DLD1 (cell line): Measurements from ENCODE around the gene RPS6KA5.

Experiments
- in situ Hi-C: cut with HindIII; loops from 2 replicates; pipeline ENCODE4 v1.10.0; 2017; ENCODE audit warnings: low sequenced_read_pairs

The RPS6KA5 gene

DNA sequence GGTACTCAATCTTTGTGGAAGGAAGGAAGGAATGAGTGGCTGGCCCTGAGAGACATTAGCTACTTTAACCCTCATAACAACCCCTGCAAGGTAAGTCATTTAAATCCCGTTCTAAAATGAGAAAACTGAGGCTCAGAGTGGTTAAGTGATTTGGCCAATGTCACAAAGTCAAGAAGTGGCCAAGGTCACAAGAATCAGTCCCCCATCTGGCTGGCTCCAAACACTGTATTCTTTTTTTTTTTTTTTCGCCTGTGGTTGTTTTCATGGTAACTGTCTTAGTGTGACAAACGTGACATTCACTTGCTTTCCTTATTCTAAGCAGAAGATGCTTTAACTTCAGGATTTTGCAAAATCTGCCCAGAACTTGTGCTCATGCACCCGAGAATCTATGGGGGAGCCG lies 247.0 kb downstream of the RPS6KA5 start:
- in situ Hi-C loops, result no loop called here

DNA sequence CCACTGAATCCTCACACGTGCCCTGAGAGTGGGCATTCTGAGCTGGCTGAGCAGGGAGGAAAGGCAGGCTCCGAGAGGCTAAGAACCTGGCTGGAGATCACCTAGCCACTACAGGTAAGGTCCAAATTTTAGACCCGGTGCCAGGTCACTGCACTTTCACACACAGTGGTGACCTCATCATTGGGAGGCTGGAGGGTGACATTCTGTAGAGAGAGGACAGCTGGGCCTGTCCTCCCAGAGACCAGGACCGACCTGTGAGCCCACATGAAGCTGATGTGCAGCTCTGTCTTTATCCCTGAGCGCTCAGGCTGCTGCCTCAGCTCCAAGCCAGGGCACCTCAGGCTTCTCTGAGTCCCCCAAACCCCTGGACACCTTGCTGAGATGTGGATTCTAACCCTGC lies 248.3 kb downstream of the RPS6KA5 start:
- in situ Hi-C loops, result no loop called here

DNA sequence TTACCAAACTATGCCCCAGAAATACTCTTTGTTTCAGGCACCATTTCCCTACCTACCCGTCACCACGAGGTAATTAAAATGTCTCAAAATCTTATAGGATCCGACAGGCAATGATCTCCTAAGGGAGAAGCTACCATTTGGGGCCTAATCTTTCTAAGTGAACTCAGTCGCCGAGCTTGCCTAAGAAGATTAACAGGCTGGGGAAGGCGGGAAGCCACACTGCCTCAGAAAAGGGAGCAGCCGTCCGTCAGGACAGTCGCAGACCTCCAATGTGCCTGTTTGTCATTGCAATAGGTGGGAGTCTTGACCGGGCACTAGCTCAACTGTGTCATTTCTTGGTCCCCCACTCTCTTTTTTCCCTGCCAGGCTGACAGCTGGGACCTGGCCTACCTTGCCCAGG lies 248.8 kb downstream of the RPS6KA5 start:
- in situ Hi-C loops, result no loop called here

DNA sequence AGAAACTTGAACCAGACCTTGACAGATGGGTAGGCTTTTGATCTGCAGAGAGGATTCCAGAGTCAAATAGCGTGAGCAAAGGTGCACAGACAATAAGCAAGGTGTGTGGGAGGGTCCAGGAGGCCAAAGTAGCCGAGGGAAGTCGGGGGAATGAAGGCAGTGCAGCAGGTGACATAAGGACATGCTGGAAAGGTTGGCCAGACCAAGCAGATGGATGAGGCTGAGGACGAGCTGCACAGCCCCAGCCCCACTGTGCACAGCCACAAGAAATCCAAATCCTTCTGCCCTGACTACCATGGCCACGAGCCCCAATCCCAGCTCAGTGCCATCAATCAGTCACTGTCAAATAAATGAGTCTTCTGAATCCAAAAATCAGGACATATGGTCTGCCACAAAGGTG lies 249.6 kb downstream of the RPS6KA5 start:
- in situ Hi-C loops, result no loop called here

- in situ Hi-C loops, result no loop called here
Observed at GRCh38 chr14:90809530-90810312, 250.7 kb downstream of the RPS6KA5 start.

- in situ Hi-C loops, result no loop called here
Observed at GRCh38 chr14:90808759-90809529, 251.5 kb downstream of the RPS6KA5 start.

DNA sequence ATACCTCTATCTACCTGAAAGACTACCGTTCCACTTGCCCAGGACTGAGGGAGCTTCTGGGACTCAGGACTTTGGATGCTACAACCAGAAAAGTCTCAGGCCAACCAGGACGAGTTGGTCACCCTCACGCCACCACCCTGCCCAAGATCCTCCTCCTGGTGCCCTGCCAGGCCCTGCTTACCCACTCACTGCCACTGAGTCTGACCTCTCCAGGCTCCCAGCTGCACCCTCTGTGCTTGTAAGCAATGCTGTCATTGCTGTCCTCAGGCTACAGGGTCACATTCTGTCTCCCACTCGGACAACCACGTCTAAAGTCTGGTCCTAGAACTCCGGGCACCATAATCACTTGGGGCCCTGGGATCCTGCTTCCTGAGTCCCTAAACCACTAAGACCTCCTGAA lies 253.4 kb downstream of the RPS6KA5 start:
- in situ Hi-C loops, result no loop called here

DNA sequence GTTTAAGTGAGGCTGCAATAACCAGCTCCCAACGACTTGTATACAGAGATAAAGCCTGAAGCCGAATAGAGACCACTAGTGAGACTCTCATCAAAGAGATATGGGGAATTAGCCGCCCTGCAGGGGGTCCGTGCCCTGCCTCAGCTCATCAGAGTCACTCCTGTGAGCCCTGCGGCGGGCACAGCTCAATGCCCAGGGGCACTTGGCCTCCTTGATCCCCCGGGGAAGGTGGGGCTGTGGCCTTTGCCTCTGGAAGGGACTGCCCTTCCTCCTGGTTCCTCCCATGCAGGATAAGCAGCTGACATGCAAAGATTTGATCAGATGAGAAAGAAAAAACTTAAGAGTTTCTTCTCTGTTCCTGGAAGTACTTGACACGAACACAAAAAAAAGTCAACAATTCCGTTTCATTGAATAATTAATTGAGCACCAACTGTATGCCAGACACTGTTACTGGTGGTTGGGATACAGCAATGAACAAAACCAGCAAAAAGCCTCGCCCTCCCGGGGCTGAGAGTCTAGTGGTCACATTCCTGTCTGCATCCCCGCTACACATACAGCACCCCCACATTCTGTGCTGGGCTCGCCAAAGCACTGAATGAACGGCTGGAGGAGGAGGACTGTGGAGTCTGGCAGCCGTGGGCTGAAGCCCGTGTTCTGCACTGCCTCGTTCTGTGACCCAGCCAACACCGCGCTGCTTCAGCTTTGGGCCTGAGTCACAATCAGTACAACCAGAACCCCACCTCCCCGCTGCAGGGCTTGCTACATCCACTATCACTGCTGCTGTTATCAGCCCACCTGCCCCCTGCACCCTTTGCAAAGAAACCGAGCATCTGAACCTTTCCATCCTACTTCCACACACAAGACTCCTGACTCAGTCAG lies 254.5 kb downstream of the RPS6KA5 start:
- in situ Hi-C loops, result no loop called here

DNA sequence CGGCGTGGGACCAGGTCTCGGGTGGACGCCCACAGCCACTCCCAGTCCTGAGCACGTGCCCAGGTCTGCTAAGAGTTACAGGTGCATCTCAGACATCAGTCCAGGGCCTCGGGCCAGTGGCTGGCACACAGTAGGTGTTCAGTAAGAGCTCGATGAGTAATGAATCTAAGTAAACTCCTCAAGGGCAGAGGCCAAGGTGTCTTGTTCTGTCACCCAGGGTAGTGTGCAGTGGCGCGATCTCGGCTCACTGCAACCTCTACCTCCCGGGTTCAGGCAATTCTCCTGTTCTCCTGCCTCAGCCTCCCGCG lies 255.4 kb downstream of the RPS6KA5 start:
- in situ Hi-C loops, result no loop called here

GRCh38 chr14:90804292-90805083 lies 256.0 kb downstream of the RPS6KA5 start:
- in situ Hi-C loops, result no loop called here

GRCh38 chr14:90803249-90803648 lies 257.2 kb downstream of the RPS6KA5 start:
- in situ Hi-C loops, result no loop called here

DNA sequence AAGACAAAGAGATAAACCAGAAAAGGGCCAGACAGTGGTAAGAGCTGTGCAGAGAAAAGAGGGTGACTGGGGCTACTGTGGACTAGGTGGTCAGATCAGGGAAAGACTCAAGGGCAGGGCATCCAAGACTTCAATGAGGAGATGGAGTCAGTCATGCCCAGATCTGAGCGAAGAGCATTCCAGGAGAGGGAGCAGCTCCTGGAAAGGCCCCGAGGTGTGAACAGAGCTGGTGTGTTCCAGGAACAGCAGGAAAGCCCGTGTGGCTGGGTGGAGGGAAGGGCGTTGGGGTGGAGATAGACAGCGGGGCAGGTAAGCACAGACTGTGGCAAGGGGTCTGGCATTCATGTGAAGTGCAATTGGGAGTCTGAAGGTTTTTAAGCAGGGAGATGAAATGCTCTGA lies 261.0 kb downstream of the RPS6KA5 start:
- in situ Hi-C loops, result no loop called here

DNA sequence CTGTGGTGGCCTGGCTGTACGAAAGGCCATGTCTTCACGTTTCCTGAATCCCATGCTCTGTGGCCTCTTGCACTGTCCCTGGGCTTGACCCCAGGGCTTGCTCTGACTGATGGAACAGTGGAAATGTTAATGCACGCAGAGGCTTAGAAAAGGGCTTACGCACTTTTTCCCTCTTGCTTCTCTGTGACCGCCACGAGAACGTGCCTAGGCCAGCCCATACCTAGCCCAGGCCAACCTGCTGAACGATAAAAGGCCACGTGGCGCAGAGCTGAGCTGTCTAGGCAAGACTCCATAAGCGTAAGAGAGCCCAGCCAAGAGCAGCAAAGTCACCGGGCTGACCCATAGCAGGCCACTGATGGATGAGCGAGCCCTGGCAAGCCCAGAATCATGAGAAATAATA lies 262.5 kb downstream of the RPS6KA5 start:
- in situ Hi-C loops, result no loop called here
